ENCODE data around the gene PELO. TPM values are rescaled to one million over a fixed set of nuclear protein-coding genes. Genes with fewer than 3 reads are reported as not detected.

Gene PELO
- total RNA-seq, 1 donor from 2014 or later: 134 TPM

GRCh38 chr5:52786949-52787599 lies 642 bp upstream of the PELO start:
- no peak for DNase-seq (ENCODE audit: low spot score)
- peak; percentile 61 for TF ChIP-seq CTCF (IDR thresholded peaks at IDR 0.05)
- H3K4me3 Mint-ChIP-seq (ENCODE audit: unreplicated experiment): peak overlapping the region; percentile 92
- H3K36me3 Mint-ChIP-seq (ENCODE audit: low read depth): peaks cover 7% of the 10 kb centered on the region
- H3K27me3 Mint-ChIP-seq (ENCODE audit: low read depth): no peaks in the 10 kb centered on the region
- peak overlapping the region; percentile 96 for H3K27ac Mint-ChIP-seq (ENCODE audit: unreplicated experiment)
- peaks cover 50% of the 10 kb centered on the region for H3K4me1 Mint-ChIP-seq (ENCODE audit: low read depth)
- H3K9me3 Mint-ChIP-seq (ENCODE audit: low read depth): no peaks in the 10 kb centered on the region

GRCh38 chr5:52788505-52788821 lies 747 bp downstream of the PELO start:
- H3K36me3 Mint-ChIP-seq (ENCODE audit: low read depth): peaks cover 9% of the 10 kb centered on the region
- no peak for DNase-seq (ENCODE audit: low spot score)
- no peaks in the 10 kb centered on the region for H3K9me3 Mint-ChIP-seq (ENCODE audit: low read depth)
- H3K27ac Mint-ChIP-seq (ENCODE audit: unreplicated experiment): peak overlapping the region; percentile 96
- no peaks in the 10 kb centered on the region for H3K27me3 Mint-ChIP-seq (ENCODE audit: low read depth)
- H3K4me1 Mint-ChIP-seq (ENCODE audit: low read depth): peaks cover 60% of the 10 kb centered on the region
- H3K4me3 Mint-ChIP-seq (ENCODE audit: unreplicated experiment): peak overlapping the region; percentile 92
- TF ChIP-seq CTCF (IDR thresholded peaks at IDR 0.05): peak; percentile 3

- no peaks in the 10 kb centered on the region for H3K9me3 Mint-ChIP-seq (ENCODE audit: low read depth)
- H3K36me3 Mint-ChIP-seq (ENCODE audit: low read depth): peaks cover 9% of the 10 kb centered on the region
- H3K27me3 Mint-ChIP-seq (ENCODE audit: low read depth): no peaks in the 10 kb centered on the region
- H3K27ac Mint-ChIP-seq (ENCODE audit: unreplicated experiment): peak overlapping the region; percentile 96
- no peak for TF ChIP-seq CTCF (IDR thresholded peaks at IDR 0.05)
- DNase-seq (ENCODE audit: low spot score): no peak
- H3K4me3 Mint-ChIP-seq (ENCODE audit: unreplicated experiment): peak overlapping the region; percentile 92
- H3K4me1 Mint-ChIP-seq (ENCODE audit: low read depth): peaks cover 60% of the 10 kb centered on the region
Observed at GRCh38 chr5:52789378-52789777, 1.7 kb downstream of the PELO start.

GRCh38 chr5:52789851-52790250 lies 2.1 kb downstream of the PELO start:
- Mint-ChIP-seq H3K27ac (ENCODE audit: unreplicated experiment) (peak overlapping the region; percentile 96), H3K4me1 (ENCODE audit: low read depth) (peaks cover 62% of the 10 kb centered on the region), H3K36me3 (ENCODE audit: low read depth) (peaks cover 11% of the 10 kb centered on the region), H3K27me3 (ENCODE audit: low read depth) (no peaks in the 10 kb centered on the region), H3K4me3 (ENCODE audit: unreplicated experiment) (peak overlapping the region; percentile 92), H3K9me3 (ENCODE audit: low read depth) (no peaks in the 10 kb centered on the region)
- DNase-seq (ENCODE audit: low spot score): no peak
- TF ChIP-seq CTCF (IDR thresholded peaks at IDR 0.05): no peak

- H3K36me3 Mint-ChIP-seq (ENCODE audit: low read depth): peaks cover 11% of the 10 kb centered on the region
- peaks cover 69% of the 10 kb centered on the region for H3K4me1 Mint-ChIP-seq (ENCODE audit: low read depth)
- peak overlapping the region; percentile 92 for H3K4me3 Mint-ChIP-seq (ENCODE audit: unreplicated experiment)
- no peaks in the 10 kb centered on the region for H3K9me3 Mint-ChIP-seq (ENCODE audit: low read depth)
- H3K27me3 Mint-ChIP-seq (ENCODE audit: low read depth): no peaks in the 10 kb centered on the region
- peak overlapping the region; percentile 96 for H3K27ac Mint-ChIP-seq (ENCODE audit: unreplicated experiment)
- no peak for DNase-seq (ENCODE audit: low spot score)
- no peak for TF ChIP-seq CTCF (IDR thresholded peaks at IDR 0.05)
Observed at GRCh38 chr5:52791366-52791765, 3.6 kb downstream of the PELO start.
